Inferior parietal cortex (tissue), 1 donor: Measurements from ENCODE around the gene DPP10.
A peak's percentile ranks its signal among the peaks of the same experiment; 100 is the strongest.
"Not testable (repeated sequence)": the region's sequence is repeated elsewhere in the genome, so short reads cannot be mapped to it uniquely, and the experiment has no call there.

ENCODE experiments used
- DNase-seq: peaks from one replicate; pipeline ENCODE4 v3.0.0-alpha.2; 2016; ENCODE audit errors: extremely low spot score

The DPP10 gene

DNA sequence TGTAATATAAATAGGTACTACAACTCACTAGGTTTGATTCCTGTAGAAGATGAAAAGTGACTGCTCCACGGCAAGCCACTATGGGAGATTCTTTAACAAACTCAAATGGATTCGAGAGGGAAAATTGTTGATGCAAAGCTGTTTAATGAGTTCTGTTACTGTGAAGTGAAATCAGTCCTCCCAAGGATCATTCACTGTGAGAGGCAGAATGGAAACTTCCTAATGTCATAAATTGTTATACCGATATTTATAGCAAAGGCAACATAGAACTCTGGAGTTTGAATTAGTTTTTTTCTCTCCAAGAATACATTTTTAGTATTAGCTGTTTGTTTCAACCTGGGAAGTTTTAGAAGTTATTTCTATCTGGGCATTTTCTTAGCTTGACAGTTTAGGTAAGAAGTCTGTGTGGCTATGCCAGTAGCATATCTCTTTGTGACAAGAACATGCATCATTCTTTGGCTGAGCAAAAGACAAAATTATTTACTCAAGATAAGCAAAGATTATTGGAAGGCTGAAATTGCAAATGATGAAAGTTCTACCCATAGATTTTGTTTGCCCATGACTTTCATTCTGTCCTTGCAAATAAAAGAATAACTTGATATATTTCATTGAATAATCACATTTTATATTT, 979.7 kb downstream of the DPP10 start:
- no peak for DNase-seq

DNA sequence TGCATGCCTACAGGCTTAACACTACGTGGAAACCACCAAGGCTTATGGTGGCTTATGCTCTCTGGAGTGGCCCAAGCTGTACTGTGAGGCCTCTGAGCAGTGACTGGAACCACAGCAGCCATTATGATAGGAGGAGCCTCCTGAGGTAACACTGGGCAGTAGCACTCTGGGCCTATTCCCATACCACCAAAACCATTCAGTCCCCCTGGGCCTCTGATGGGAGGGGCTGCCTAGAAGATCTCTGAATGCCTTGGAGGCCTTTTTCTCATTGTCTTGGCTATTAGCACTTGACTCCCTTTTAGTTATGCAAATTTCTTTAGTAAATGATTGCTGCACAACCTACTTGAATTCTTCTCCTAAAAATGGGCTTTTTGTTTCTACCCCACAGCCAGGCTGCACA, 985.0 kb downstream of the DPP10 start:
- DNase-seq = no peak

DNA sequence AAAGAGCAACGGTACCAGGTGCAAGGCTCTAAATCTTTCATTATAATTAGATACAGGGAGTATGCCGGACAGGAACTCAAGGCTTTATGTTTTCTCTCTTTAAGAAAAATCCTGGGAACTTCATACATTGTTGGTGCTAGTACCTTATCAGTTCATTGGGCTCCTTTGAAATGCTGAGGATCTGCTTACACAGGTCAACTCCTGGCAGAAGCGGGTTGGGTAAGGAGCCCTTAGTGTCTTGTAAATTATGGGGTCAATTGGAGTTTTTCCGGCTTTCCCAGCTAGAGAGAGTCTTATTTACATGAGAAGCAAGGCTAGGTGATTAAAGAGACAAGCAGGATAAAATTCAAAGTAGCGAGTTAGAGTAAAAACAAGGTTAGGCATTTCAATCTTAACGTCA, 998.3 kb downstream of the DPP10 start:
- not testable (repeated sequence) for DNase-seq

DNA sequence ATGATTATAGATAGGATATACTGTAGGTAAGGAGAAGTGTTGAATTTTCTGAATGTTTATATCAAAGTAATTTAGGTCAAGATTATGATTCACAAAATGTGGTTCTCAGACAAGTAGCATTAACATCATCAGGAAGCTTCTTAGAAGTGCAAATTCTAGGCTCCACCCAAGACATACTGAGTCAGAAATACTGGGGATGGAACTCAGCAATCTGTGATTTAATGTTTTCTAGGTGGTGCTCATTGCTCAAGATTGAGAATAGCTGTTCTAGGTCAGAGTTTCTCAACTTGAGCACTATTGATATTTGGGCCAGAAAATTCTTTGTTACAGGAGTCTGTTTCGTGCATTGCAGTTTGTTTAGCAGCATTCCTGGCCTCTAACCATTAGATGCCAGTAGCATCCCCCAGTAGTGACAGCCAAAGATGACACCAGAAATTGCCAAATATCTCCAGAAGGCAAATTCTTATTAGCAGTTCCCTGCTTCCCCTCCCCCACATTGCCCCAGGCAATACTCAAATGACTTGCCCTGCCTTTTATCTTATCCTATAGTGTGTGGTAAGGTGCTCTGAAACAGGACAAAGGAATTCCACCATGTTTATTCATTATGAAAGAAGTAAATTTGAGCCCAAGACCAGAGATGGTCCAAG, 1001.2 kb downstream of the DPP10 start:
- DNase-seq = no peak

DNA sequence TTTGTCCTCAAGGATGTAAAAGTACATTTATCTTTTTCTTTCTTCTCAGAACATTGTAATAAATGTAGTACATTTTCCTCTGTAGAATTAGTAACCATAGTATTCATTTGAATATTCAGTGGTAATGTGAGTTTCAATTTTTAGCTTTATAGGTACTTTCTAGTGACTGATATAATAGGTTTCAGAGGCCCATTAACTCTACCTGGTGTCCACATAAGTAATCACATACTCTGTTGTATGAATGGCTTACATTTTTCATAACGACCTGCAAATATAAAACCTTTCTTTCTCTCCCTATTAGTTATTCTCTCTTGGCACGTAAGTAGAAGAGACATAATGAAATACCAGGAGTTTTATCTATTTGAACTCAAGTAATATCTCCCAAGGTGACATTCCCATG, 1017.6 kb downstream of the DPP10 start:
- DNase-seq = no peak

DNA sequence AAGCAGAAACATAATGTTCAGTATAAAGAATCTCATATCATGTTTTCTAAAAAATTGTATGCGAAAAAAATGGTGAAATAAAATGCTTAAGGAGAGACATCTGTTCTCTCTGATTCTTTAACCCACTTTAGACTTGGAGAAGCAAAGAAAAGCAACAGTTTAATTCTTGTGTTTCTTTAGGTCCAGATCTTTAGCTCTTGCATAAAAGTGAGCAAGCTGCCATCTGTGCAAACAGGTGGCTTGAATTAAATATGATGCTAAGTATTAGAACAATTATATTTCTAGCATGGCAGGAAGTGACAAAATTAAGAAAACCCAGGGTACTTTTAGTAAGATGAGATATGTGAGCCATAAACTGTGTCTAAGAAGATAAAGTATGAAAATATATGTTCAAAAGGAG, 1038.3 kb downstream of the DPP10 start:
- peak; percentile 28 for DNase-seq

DNA sequence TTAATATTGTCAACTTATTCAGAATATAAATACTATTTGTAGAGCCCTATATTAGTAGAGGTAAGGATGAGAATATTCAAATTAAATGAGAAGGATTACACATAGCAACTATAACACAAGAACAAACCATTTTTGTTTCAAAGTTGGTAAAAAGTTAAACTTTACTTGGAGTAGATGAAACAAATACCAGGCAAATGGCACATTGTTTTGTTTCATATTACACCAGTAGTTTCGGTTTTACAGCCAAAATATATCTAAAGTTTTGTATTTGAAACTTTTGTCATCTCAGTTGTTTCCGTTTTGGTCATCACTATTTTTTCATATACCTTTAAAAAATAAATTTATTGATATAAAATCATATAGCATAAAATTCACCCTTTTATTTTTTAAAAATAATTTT, 1039.4 kb downstream of the DPP10 start:
- DNase-seq = no peak

DNA sequence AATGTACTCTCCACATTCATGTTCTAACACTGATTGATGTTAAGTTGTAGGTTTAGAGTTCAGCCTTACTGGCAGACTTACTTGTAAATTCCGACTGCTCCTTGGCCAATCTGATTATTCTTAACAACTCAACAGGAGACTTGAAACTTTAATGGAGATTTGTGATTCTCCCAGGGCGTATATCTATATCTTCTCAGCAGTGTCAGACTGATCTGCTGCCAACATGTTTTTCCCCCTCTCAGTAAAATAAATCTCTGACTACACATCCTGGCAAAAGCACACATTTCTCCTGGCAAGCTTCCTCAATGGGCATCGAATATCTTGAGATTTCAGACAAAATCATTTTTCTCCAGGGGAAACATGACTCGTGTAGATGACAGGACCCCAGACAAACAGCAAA, 1041.2 kb downstream of the DPP10 start:
- no peak for DNase-seq

DNA sequence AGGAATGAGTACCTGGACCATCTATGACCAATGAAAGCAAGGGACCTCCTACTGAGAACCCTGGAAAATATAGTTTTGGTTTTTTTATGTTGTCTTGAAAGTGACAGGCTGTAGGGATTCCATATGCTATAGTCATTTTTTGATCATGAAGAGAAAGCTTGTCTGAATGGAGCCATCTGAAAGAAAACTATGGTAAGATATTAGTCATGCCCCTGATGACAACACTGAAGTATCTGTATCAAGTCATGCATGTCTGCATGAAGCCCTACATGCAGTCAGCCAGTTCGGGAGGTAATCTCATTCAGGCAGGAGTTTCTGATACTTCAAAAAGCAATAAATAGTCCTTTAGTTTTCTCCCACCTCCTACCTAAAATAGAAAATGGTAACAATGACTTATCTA, 1042.0 kb downstream of the DPP10 start:
- no peak for DNase-seq

DNA sequence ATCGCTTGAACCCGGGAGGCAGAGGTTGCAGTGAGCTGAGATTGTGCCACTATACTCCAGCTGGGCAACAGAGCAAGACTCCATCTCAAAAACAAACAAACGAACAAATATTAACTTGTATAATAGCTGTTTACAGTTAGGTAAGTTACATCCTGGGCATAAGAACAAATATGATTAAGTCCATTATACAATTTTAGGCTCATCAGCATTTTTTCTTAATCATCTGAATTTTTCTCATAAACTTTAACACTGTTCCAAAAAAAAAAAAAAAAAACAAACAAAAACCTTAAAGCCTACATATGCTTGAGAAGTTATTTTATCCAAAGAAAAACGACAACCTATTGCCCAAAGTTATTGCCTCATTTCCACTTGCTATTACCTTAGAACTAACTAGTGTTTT, 1042.5 kb downstream of the DPP10 start:
- DNase-seq = no peak

DNA sequence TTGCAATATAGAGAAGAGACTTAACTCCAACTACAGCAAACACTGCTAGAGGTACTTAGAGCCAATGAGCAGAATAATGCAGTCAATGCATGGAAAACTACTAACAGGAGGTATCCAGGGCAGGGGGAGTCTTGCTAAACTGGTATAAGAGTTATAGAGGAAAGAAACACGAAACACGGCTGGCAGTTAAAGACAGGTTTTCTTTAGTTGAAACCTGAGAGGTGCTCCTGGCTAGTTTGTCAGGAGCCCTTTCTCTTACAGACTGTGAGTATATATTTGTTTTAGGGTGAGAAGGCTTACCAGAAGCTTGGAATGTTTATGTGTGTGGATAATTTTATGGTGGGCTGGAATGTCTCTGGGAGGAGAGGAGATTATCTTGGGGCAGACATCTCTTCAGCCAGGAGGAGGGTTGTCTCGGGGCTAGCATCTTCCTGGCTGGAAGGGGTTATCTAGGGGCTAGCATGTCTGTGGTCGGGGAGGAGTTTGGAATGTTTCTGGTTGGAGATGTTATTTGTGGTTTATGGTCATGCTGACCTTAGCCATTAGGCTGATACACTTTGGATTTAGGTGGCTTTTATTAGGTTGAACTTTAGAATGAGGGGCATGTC, 1048.8 kb downstream of the DPP10 start:
- DNase-seq = no peak

DNA sequence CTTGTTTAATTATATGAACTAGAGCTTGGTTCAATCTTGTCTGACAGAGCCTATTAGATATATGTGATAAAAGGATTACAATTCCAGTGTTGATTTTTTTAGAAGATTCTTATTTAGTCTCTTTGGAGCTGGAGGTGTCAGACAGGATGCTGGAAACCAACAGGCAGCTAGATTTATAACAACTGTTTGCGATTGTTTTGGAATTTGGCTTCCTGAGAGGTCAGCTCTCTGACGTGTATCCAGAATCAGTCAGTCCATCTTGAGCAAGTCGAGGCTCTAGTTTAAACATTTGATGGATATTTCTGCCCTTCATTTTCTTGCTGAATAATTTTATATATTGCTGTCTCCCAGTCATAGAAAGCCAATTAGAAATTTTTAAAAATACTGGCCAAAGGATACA, 1062.9 kb downstream of the DPP10 start:
- no peak for DNase-seq

DNA sequence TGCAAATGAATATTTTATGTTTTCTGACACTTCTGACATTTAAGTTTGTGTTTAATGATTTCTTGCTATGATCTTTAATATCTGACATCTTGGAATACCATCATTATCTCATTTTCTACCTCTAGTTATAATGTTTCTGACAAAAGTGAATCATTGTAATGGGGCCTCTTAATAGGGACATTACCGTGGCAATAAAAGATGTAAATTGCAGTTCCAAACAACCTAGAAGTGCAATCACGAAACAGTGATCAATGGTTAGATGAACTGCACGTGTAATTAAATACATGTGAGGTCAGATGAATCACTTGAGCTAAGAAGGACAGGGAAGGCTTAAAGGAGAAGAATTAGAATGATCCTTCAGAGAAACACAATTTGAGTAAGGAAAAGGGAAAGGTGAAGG, 1078.3 kb downstream of the DPP10 start:
- no peak for DNase-seq

DNA sequence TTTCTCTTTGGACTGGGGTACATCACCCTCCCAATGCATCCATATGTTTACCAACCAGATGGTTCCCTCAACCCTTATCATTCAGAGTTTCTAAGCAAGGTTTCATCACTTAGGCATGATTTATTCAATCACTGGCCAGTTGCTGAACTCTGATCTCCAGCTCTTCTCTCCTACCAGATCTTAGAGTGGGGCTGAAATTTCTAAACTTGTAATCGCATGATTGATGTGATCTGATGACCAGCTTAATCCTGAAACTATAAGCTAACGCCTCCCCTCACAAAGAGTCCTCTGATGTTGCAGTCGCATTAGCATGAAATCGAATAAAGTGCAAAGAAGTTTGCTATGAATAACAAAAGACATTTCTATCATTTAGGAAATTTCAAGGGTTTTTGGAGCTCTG, 1082.0 kb downstream of the DPP10 start:
- no peak for DNase-seq

DNA sequence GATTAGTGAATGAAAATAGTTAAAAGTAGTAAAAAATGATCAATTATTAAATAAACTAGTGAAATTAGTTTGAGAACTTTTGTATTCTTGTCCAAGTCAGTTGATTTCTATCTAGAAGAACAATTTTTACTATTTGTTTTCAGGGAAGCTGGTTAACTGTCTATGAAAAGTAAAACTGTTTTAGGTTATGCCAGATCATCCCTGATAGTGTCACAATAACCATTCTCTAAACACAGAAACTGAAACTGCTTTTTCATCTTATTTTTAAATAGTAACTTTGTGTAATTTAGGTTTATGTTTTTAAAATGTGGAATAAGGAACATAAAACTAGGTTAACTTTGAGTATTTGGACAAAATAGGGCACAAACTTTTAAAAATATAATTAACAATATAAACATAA, 1087.2 kb downstream of the DPP10 start:
- DNase-seq = no peak

DNA sequence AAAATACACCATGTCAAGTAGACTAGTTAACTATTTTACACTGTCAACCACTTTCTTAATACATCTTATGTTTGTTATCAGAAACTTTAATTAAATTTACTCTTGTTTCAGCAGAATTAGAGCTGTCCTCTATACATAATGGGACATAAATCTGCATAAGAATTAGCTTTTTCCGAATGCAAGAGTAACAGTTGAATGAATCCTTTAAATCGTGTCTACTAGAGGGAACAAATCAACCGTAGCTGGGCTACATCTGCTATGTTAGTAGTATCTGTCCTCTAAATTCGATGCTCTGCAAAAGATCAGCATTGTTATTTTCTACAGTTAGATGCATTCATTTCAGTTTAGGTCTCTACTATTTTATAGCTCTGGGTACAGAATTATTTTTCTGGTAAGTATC, 1090.6 kb downstream of the DPP10 start:
- DNase-seq = no peak

DNA sequence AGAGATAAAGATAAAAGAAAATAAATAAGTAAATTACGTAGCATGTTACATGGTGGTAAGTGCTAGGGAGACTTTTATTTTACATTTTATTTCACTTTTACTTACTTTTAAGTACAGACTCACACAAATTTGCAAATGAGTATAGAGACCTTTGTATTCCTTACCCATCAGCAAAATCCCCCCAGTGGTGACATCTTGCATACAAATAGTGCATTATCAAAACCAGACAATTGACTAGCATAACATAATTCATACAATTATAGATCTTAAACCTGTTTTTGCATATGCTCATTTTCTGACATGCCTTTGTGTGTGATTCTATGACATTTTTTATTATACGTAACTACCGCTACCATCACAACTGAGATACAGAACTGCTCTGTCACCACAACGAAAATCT, 1099.4 kb downstream of the DPP10 start:
- no peak for DNase-seq

DNA sequence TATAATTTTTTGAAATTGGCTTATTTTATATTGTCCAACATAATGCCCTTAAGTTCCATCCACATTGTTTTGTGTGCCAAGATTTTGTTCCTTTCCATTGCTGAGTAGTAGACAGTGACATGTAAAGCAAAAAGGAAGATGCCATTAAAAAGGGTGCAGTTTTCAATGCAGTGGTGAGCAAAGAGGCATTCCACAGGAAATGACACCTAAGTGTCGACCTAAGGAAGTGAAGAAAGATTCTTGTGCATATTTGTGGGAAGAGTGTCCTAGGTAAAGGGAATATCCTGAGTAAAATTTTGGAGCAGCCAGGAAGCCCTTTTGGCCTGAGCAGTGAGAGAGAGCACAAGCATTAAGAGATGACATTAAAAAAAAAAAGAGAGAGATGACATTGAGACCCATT, 1099.9 kb downstream of the DPP10 start:
- DNase-seq = no peak

DNA sequence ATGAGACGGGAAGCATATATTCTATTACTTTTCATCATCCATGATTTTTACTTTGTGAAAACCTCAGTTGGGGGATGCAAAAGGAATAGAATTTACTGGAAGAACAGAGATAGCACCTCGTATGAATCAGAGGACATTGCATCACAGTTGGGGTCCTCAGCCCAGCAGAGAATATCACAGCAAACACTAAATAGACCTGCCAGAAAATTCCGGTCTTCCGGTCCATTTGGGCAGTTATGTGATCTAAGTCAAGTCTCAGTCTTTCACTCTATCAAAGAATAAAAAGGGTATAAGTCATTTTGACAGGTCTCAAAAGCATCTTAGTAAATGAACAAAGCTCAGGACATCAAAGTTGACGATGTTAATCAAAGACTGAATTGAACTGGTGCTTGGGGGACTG, 1100.6 kb downstream of the DPP10 start:
- DNase-seq = no peak

DNA sequence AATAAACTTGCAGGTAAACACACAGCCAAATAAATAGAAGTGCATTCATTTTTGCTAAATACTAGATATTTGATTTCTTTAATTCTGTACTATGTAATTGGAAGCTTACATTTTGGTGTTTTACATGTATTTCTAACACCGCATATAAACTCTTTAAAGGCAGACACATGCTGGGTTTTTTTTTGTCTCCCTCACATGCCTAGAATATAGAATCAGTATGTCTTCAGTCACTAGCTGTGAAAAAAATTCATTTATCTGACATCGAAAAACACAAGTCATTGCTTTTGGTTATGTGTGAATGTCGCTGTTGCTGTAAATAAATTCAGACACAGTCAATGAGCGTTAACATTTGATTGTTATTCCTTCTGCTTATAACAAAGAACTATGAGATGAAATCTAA, 1101.0 kb downstream of the DPP10 start:
- no peak for DNase-seq

DNA sequence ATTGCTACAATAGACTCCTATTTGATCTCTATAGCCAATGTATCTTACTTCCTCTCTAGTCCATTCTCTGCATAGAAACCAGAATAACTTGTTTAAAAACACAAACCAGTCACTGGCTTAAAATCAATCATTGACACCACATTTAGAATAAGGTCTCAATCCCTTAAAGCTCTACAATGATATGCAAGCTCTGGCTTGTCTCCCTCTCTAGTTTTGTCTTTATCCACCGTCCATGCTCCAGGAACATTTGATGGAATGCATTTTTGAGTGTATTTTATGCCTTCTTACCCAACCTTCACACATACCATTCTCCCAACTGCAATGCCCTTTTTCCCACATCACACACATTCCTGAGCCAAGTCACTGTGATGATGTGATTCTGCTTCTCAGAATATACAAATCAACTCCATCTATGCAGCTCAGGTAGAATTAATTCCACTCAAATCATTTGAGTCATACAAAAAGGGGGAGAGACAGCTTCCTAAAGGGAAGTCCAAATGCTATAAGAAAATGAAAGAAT, 1107.2 kb downstream of the DPP10 start:
- no peak for DNase-seq

DNA sequence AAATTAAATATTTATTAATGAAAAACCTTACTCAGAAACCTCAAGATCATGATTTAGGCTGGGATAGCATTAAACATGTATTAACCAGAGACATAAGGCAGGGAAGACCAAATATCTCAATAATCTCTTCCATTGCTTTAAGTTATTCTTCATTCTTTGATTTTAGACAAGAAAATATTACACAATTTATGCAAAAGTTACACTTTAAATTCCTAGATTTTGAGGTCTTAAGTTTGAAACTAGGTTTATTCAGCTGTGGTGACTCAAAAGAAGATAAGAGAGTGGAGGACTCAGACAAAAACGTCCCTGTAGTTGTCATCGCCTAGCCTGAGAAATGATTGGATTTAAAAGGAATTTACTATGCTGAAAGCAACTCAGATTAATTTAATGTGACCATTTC, 1110.3 kb downstream of the DPP10 start:
- no peak for DNase-seq

DNA sequence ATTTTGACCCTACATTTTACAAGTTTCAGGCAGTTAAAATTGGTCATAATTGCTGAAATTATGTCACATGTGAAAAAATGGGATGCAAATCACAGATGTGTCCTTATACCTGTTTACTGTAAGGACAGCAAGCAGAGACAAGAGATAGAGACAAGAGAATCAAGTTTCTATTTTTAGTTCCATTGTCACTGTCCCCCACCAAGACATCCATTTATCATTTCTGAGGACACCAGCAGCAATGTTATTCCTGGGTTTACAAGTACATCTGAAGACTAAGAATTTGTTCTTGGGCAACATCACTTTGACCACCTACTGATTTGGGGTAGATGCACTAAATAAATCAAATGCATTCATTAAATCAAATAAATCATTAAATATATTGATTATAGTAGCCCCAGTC, 1111.7 kb downstream of the DPP10 start:
- no peak for DNase-seq
